GM12892 (cell line): Measurements from ENCODE around the gene JOSD2.
A peak's percentile ranks its signal among the peaks of the same experiment; 100 is the strongest.

Experiments
- DNase-seq: peaks from one replicate; pipeline ENCODE4 v3.0.0; 2011; ENCODE audit not compliant: insufficient read length
- FAIRE-seq: peaks from 2 replicates; lab custom pipeline; 2011; peaks lifted over from hg19 to GRCh38; lab: Jason Lieb, UNC
- POLR2A ChIP-seq: IDR thresholded peaks from 2 replicates; pipeline ENCODE4 v1.6.1; 2011; ENCODE audit warnings: low read depth, low read length, control low read depth
- POLR2AphosphoS5 ChIP-seq: IDR thresholded peaks from 2 replicates; pipeline ENCODE4 v1.6.1; 2011; ENCODE audit warnings: low read depth, low read length, control low read depth
- TAF1 ChIP-seq: IDR thresholded peaks from 2 replicates; pipeline ENCODE4 v1.6.1; 2011; ENCODE audit warnings: low read depth, mild to moderate bottlenecking, control low read depth, low read length, borderline replicate concordance

Gene JOSD2

GRCh38 chr19:50510700-50511068 is 307 bp downstream of the JOSD2 start:
- DNase-seq (no peak), FAIRE-seq (no peak)
- TF ChIP-seq POLR2A (no peak), TAF1 (no peak), POLR2AphosphoS5 (no peak)

- TF ChIP-seq POLR2AphosphoS5, result no peak
- no peak for TF ChIP-seq POLR2A
- no peak for TF ChIP-seq TAF1
- FAIRE-seq (peak; percentile 46), DNase-seq (no peak)
These were observed 795 bp downstream of the JOSD2 start for GRCh38 chr19:50510121-50510670.

GRCh38 chr19:50509366-50509765 is 1.6 kb downstream of the JOSD2 start:
- no peak for DNase-seq

GRCh38 chr19:50508843-50509190 is 2.2 kb downstream of the JOSD2 start:
- FAIRE-seq, result no peak
- TF ChIP-seq TAF1, result no peak
- no peak for TF ChIP-seq POLR2AphosphoS5
- TF ChIP-seq POLR2A, result no peak

More at GRCh38 chr19:50509366-50509765, 1.6 kb downstream of the JOSD2 start:
- no peak for FAIRE-seq
- no peak for TF ChIP-seq TAF1

GRCh38 chr19:50507376-50507775 is 3.6 kb downstream of the JOSD2 start:
- FAIRE-seq (no peak), DNase-seq (no peak)
- TF ChIP-seq TAF1 (no peak), POLR2A (no peak), POLR2AphosphoS5 (no peak)

More at GRCh38 chr19:50508843-50509190, 2.2 kb downstream of the JOSD2 start:
- no peak for DNase-seq

- DNase-seq, result no peak
- FAIRE-seq, result no peak
- TF ChIP-seq POLR2AphosphoS5, result no peak
- no peak for TF ChIP-seq TAF1
- no peak for TF ChIP-seq POLR2A
These were observed 4.3 kb downstream of the JOSD2 start for GRCh38 chr19:50506700-50507099.

- TF ChIP-seq POLR2AphosphoS5 (no peak), TAF1 (no peak), POLR2A (no peak)
- DNase-seq (no peak), FAIRE-seq (no peak)
These were observed 5.0 kb downstream of the JOSD2 start for GRCh38 chr19:50505856-50506611.

- TF ChIP-seq TAF1 (no peak), POLR2A (no peak), POLR2AphosphoS5 (no peak)
- FAIRE-seq (no peak), DNase-seq (no peak)
These were observed 9.2 kb downstream of the JOSD2 start for GRCh38 chr19:50501568-50502475.

- TF ChIP-seq POLR2A (no peak), POLR2AphosphoS5 (no peak), TAF1 (no peak)
- no peak for FAIRE-seq
- DNase-seq, result no peak
These were observed 9.8 kb downstream of the JOSD2 start for GRCh38 chr19:50501186-50501567.

- no peak for DNase-seq
- TF ChIP-seq POLR2A (no peak), TAF1 (no peak), POLR2AphosphoS5 (no peak)
- FAIRE-seq, result no peak
These were observed 10.2 kb downstream of the JOSD2 start for GRCh38 chr19:50500753-50501151.

GRCh38 chr19:50500060-50500752 is 10.8 kb downstream of the JOSD2 start:
- TF ChIP-seq POLR2AphosphoS5, result no peak
- no peak for TF ChIP-seq POLR2A
- TF ChIP-seq TAF1, result no peak
- FAIRE-seq (no peak), DNase-seq (no peak)
